Fibroblast of the aortic adventitia (primary cell): ENCODE measurements around the gene PARD6B. TPM values are rescaled to one million over a fixed set of nuclear protein-coding genes. Genes with fewer than 3 reads are reported as not detected.

Source experiments
- DNase-seq: peaks from one replicate; pipeline ENCODE4 v3.0.0-alpha.2; 2010; ENCODE audit warnings: low read depth
- H3K4me3 ChIP-seq: 2 replicates; pipeline ENCODE4 v1.5.1; 2011; ENCODE audit warnings: low read depth, mild to moderate bottlenecking, control low read depth, low read length, moderate library complexity
- CTCF ChIP-seq: IDR thresholded peaks from 2 replicates; pipeline ENCODE4 v1.5.1; 2011; ENCODE audit warnings: mild to moderate bottlenecking, low read length, control low read depth, inconsistent platforms; ENCODE audit not compliant: insufficient read depth
- total RNA-seq: library from RNA; depleted of rRNA; stranded (reverse); fragments of >200 nt; gene quantifications from 2 replicates; pipeline ENCODE4 v1.2.3, GENCODE V29; 2012; ENCODE audit warnings: low replicate concordance

PARD6B gene
- total RNA-seq, 1 donor, result 1.5 TPM

DNA sequence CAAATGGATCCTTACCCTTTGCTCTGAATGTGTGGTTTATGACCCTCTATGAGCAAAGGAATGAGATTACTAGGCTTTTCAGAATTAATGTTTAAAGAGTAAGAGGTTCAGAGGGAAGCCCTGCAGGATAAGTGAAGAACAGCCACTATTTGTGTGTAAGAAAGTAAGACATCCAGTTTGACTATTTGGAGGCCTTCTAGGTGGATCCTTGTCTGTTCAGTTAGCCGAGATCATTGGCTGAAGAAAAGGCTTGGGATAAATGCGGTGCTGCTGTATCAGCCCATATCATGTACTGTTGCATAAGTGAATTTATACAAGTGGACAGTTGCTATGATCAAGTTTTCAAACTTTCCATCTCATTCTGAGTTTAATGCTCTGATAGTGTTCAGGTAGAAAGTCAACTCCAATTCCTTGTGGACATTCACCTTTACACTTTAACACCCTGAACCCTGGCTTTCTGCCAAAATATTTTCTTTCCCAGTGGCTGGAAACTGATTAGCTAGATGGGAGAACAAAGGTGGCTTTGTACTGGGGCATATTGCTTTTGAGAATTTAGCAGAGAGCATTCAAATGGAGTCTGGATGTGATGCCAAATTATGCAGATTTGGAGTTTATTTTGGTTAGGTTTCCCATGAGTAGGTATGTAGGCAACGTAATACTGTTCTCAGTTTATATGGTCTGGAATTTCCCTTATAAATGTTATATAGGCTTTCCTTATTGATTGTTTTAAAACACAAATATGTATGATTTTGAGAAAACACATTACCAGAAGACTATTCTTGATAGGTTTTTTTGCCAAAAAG, 15.0 kb downstream of the PARD6B start:
- DNase-seq, result no peak
- H3K4me3 ChIP-seq, result no peak overlapping the region
- TF ChIP-seq CTCF, result peak; percentile 3

DNA sequence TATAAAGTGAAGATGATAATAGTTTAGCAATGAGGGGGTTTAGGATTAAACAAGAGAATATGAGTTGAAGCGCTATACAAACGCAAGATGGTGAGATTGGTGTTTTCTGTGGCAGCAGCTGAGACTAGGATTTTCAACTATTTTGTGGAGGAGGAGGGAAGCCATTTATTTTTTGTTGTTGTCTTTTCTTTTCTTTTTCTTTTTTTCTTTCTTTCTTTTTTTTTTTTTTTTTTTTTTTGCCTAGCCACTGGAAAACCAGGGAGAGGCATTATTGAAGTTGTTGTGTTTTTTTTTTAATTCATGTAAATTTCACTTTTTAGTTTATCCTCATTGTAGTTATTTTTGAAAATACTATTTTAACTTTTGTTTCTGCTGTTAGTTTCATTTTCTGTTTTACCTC, 15.9 kb downstream of the PARD6B start:
- DNase-seq, result no peak
- H3K4me3 ChIP-seq, result no peak overlapping the region
- TF ChIP-seq CTCF, result no peak

- TF ChIP-seq CTCF, result no peak
- DNase-seq, result no peak
- H3K4me3 ChIP-seq, result no peak overlapping the region
These were observed 18.8 kb downstream of the PARD6B start for GRCh38 chr20:50750145-50750671.

GRCh38 chr20:50753152-50753551, 21.8 kb downstream of the PARD6B start:
- no peak for DNase-seq
- no peak overlapping the region for H3K4me3 ChIP-seq
- no peak for TF ChIP-seq CTCF

- DNase-seq, result no peak
- TF ChIP-seq CTCF, result no peak
- H3K4me3 ChIP-seq, result no peak overlapping the region
These were observed 23.0 kb downstream of the PARD6B start for GRCh38 chr20:50754420-50754819.

- no peak overlapping the region for H3K4me3 ChIP-seq
- DNase-seq, result no peak
- no peak for TF ChIP-seq CTCF
These were observed 25.1 kb downstream of the PARD6B start for GRCh38 chr20:50756447-50756846.
